Endothelial cell of umbilical vein (primary cell): Measurements from ENCODE around the gene ECSIT.

Experiments used
- CTCF ChIP-seq, 2 donors: IDR thresholded peaks; 1 replicate in 1 of 2; 2 replicates in 1 of 2; pipeline ENCODE4 v1.5.1; 2011; ENCODE audit warnings: low read length in 2 of 2, mild to moderate bottlenecking in 2 of 2, moderate library complexity in 2 of 2, control low read depth in 1 of 2, inconsistent platforms in 1 of 2, low read depth in 1 of 2; ENCODE audit not compliant: insufficient read depth in 1 of 2; ENCODE audit errors: extremely low read depth in 1 of 2
- GATA2 ChIP-seq: IDR thresholded peaks from 2 replicates; pipeline ENCODE4 v1.7.0; 2011; ENCODE audit warnings: low read depth, mild to moderate bottlenecking, moderate library complexity, mixed read lengths, low read length; ENCODE audit not compliant: insufficient read length, insufficient read depth
- MAX ChIP-seq: IDR thresholded peaks from 2 replicates; pipeline ENCODE4 v1.6.1; 2011; ENCODE audit not compliant: insufficient read depth, insufficient read length
- POLR2A ChIP-seq: IDR thresholded peaks from 2 replicates; pipeline ENCODE4 v1.6.1; 2012; ENCODE audit warnings: low read depth, mild to moderate bottlenecking, control low read depth, low read length
- POLR2AphosphoS5 ChIP-seq: IDR thresholded peaks from 2 replicates; pipeline ENCODE4 v1.6.1; 2012; ENCODE audit warnings: low read depth, mild to moderate bottlenecking, control low read depth, low read length, moderate library complexity; ENCODE audit not compliant: insufficient read depth

DNA sequence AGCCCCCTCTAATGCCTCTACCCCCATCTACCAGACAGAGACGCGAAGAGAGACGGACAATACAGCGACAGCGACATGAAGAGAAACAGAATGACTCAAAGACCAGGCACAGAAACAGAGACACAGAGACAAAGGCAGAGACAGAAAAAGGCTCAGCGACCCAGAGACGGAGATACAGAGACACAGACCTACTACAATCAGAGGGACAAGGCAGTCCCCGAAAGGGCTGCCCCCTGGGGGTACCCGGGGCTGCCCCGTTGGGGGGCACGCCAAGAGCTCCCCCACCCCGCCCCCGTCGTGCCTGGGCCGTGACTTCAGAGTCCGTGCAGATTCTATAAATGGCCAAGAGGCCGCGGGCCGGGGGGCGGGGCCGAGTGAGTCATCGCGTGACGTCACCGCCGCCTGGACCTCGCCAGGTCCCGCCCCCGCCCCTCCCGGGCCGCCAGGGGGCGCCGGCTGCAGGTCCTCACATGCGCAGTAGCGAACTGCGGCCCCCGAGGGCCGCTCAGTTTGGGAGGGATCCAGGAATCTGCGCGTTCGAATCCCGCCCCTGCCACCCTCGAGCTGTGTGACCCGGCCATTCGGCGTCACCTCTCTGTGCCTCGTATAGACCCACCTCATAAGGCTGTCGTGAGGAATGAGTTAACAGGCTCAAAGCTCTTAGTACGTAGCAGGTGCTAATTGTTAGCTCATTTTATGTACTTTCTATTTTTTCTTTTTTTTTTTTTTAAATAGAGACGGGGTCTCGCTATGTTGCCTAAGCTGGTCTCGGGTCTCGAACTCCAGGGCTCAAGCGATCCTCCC is 7.1 kb upstream of the ECSIT start:
- TF ChIP-seq GATA2 (no peak), POLR2AphosphoS5 (peak; percentile 84), CTCF (IDR thresholded peaks at IDR 0.05; ENCODE audit: extremely low read depth in 1 of 2, insufficient read depth in 1 of 2, low read depth in 1 of 2, low read length in 2 of 2) (peak; percentile 94 to 98), MAX (no peak), POLR2A (peak; percentile 40)
